NCI-H446 treated with DMSO at 0.1 percent for 48 hours (cell line): ENCODE results near the gene GOLGB1.

Experiments used
- DNase-seq: peaks from one replicate; lab custom pipeline; 2025; lab: John Stamatoyannopoulos, UW

The GOLGB1 gene

GRCh38 chr3:121627211-121627610 lies 122.3 kb downstream of the GOLGB1 start:
- no peak for DNase-seq

- DNase-seq: no peak
Observed at GRCh38 chr3:121626495-121626894, 123.0 kb downstream of the GOLGB1 start.

- DNase-seq: no peak
Observed at GRCh38 chr3:121624147-121624899, 125.2 kb downstream of the GOLGB1 start.

GRCh38 chr3:121621491-121621890 lies 128.1 kb downstream of the GOLGB1 start:
- DNase-seq: no peak

GRCh38 chr3:121619691-121620090 lies 129.8 kb downstream of the GOLGB1 start:
- no peak for DNase-seq
